Measurements from ENCODE around the gene SHOX. TPM values are rescaled to one million over a fixed set of nuclear protein-coding genes. Genes with fewer than 3 reads are reported as not detected.

The SHOX gene
- not detected for total RNA-seq

GRCh38 chrX:630612-631496 is at the start of gene SHOX:
TSS of gene SHOX (plus strand) at chrX:630791. CDS start at chrX:630898, 107 bp downstream.
- no peak within 1 kb of the TSS for H3K27ac ChIP-seq
- peaks cover 0 to 9% (median 0%) of the 10 kb centered on the region in 4 donors for H3K4me1 ChIP-seq
- no peaks in the 10 kb centered on the region for H3K36me3 ChIP-seq
- H3K27me3 ChIP-seq: peaks cover 0 to 45% (median 19%) of the 10 kb centered on the region in 4 donors
- TF ChIP-seq POLR2AphosphoS5 (IDR thresholded peaks at IDR 0.05) (no peak), EP300 (IDR thresholded peaks at IDR 0.05) (no peak), CTCF (IDR thresholded peaks at IDR 0.05) (no peak), POLR2A (IDR thresholded peaks at IDR 0.05) (no peak)
- H3K9me3 ChIP-seq: no peaks in the 10 kb centered on the region
- no peak within 1 kb of the TSS for H3K4me3 ChIP-seq
- WGBS, 2 donors: 4 to 6% methylated on average over 70 to 78 of the region's 84 CpGs
- peak in 1 of 2 donors; percentile 70 for DNase-seq
- ATAC-seq (ENCODE audit: low FRiP score in 2 of 2): no peak

- no peak overlapping the region for H3K4me3 ChIP-seq
- H3K27me3 ChIP-seq: no peaks in the 10 kb centered on the region
- TF ChIP-seq POLR2AphosphoS5 (IDR thresholded peaks at IDR 0.05): no peak
- H3K27ac ChIP-seq: no peak overlapping the region
- no peaks in the 10 kb centered on the region for H3K4me1 ChIP-seq
- 89 to 93% methylated on average over 1 of the region's 1 CpG for WGBS, 2 donors
- H3K9me3 ChIP-seq: peaks cover 0 to 12% (median 2%) of the 10 kb centered on the region in 4 donors
- no peaks in the 10 kb centered on the region for H3K36me3 ChIP-seq
- ATAC-seq (ENCODE audit: low FRiP score in 2 of 2): no peak
- no peak for DNase-seq
These were observed 49.5 kb upstream of the SHOX start for GRCh38 chrX:581066-581465.

- no peaks in the 10 kb centered on the region for H3K36me3 ChIP-seq
- H3K4me1 ChIP-seq: no peaks in the 10 kb centered on the region
- no peak for ATAC-seq (ENCODE audit: low FRiP score in 2 of 2)
- no peak for TF ChIP-seq EP300 (IDR thresholded peaks at IDR 0.05)
- TF ChIP-seq POLR2A (IDR thresholded peaks at IDR 0.05): no peak
- no peak for TF ChIP-seq POLR2AphosphoS5 (IDR thresholded peaks at IDR 0.05)
- TF ChIP-seq CTCF (IDR thresholded peaks at IDR 0.05): no peak
- DNase-seq: no peak
- peaks cover 0 to 4% (median 0%) of the 10 kb centered on the region in 4 donors for H3K9me3 ChIP-seq
- no peak overlapping the region for H3K4me3 ChIP-seq
- no peak overlapping the region for H3K27ac ChIP-seq
- WGBS, 2 donors: 73 to 80% methylated on average over 7 of the region's 7 CpGs
- no peaks in the 10 kb centered on the region for H3K27me3 ChIP-seq
These were observed 48.8 kb upstream of the SHOX start for GRCh38 chrX:581720-582298.

GRCh38 chrX:584572-584971 is 46.0 kb upstream of the SHOX start:
- Histone ChIP-seq H3K27me3 (no peaks in the 10 kb centered on the region), H3K27ac (no peak overlapping the region), H3K36me3 (no peaks in the 10 kb centered on the region), H3K4me3 (no peak overlapping the region), H3K4me1 (no peaks in the 10 kb centered on the region), H3K9me3 (no peaks in the 10 kb centered on the region)
- WGBS, 2 donors: 24 to 63% methylated on average over 1 of the region's 1 CpG
- ATAC-seq (ENCODE audit: low FRiP score in 2 of 2) (no peak), DNase-seq (no peak)
- TF ChIP-seq POLR2A (IDR thresholded peaks at IDR 0.05): no peak
- TF ChIP-seq CTCF (IDR thresholded peaks at IDR 0.05): no peak
- no peak for TF ChIP-seq EP300 (IDR thresholded peaks at IDR 0.05)
- no peak for TF ChIP-seq POLR2AphosphoS5 (IDR thresholded peaks at IDR 0.05)

GRCh38 chrX:585115-585808 is 45.3 kb upstream of the SHOX start:
- peak in 1 of 2 donors; percentile 19 for ATAC-seq (ENCODE audit: low FRiP score in 2 of 2)
- Histone ChIP-seq H3K36me3 (no peaks in the 10 kb centered on the region), H3K9me3 (no peaks in the 10 kb centered on the region), H3K4me1 (no peaks in the 10 kb centered on the region), H3K27ac (no peak overlapping the region), H3K27me3 (no peaks in the 10 kb centered on the region), H3K4me3 (no peak overlapping the region)
- WGBS, 2 donors: 50 to 51% methylated on average over 17 to 21 of the region's 21 CpGs
- TF ChIP-seq POLR2AphosphoS5 (IDR thresholded peaks at IDR 0.05): no peak
- no peak for TF ChIP-seq EP300 (IDR thresholded peaks at IDR 0.05)
- TF ChIP-seq POLR2A (IDR thresholded peaks at IDR 0.05): no peak
- TF ChIP-seq CTCF (IDR thresholded peaks at IDR 0.05): no peak
- DNase-seq: peak in 1 of 2 donors; percentile 59

Measured in upper lobe of left lung (tissue), 6 donors.